ENCODE data around the gene ZNF608.
A peak's percentile ranks its signal among the peaks of the same experiment; 100 is the strongest.

ZNF608 gene

DNA sequence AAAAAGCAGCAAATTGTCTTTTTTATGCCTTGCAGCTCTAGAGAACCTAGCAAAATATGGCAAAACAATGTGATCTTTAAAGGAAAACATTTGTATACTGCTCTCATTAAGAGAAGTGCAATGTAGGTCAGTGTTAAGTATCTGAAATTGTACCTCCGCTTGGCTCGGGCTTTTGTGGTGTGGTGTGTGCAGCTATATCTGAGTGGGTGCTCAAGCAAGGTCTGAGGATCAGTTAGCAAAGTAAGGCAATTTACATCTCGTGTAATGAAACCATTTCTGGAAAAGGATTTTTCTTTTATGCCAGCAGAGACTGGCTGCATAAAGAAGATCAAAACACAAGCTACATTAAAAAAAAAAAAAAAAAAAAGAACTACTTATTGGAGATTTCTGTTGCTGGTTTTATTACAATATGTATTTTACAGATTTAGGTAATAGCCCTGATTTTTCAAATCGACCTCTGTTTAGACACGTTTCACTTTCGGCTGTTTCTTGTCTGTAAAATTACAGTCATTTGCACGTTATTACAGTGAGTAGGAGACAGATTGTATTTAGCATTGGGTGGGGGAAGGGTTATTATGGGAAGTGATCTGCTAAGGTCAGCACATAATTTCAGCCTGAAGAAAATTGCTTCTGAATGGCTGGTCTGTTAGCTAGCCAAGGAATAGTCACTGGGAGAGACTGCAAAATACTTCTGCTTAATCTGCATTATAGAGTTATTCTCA lies 7.9 kb upstream of the ZNF608 start:
- peak in 1 of 14 donors; percentile 5 for DNase-seq

DNA sequence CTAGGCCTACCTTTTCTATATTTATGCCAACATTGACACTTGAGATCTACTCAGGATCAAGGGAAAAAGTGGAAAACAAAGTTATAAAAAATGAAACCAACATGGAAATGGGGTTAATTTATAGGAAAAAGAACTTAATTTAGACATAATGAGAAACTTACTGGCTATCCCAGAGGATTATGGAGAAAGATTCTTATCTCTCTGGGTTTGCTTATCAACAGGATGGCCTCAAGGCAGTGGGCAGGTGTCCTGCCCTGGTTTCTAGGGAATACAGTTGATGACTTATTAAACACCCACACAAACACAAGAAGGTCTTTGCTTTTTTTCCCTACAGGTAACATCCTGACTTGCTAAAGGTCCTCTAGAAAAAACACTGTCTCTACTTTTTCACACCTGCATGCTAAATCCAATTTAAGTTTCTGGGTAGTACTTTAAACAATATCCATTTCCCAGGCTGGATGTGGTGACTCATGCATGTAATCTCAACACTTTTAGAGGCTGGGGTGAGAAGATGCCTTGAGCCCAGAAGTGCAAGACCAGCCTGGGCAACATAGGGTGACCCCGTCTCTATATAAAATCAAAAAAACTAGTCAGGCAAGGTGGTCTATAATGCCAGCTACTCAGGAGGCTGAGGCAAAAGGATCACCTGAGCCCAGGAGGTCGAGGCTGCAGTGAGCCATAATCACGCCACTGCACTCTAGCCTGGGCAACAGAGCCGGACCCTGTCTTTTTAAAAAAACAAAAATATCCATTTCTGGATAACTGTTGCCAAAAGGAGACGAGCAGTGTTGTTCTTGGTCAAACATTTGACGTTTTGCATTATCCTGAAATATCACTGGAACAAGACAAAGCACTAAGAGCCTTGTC lies 6.6 kb upstream of the ZNF608 start:
- no peak for DNase-seq

- no peak for DNase-seq
These were observed 4.6 kb upstream of the ZNF608 start for GRCh38 chr5:124751031-124751430.

- DNase-seq = peak in 12 of 14 donors; percentile 50 to 97 (median 81)
These were observed 2.5 kb upstream of the ZNF608 start for GRCh38 chr5:124748687-124749594.

DNA sequence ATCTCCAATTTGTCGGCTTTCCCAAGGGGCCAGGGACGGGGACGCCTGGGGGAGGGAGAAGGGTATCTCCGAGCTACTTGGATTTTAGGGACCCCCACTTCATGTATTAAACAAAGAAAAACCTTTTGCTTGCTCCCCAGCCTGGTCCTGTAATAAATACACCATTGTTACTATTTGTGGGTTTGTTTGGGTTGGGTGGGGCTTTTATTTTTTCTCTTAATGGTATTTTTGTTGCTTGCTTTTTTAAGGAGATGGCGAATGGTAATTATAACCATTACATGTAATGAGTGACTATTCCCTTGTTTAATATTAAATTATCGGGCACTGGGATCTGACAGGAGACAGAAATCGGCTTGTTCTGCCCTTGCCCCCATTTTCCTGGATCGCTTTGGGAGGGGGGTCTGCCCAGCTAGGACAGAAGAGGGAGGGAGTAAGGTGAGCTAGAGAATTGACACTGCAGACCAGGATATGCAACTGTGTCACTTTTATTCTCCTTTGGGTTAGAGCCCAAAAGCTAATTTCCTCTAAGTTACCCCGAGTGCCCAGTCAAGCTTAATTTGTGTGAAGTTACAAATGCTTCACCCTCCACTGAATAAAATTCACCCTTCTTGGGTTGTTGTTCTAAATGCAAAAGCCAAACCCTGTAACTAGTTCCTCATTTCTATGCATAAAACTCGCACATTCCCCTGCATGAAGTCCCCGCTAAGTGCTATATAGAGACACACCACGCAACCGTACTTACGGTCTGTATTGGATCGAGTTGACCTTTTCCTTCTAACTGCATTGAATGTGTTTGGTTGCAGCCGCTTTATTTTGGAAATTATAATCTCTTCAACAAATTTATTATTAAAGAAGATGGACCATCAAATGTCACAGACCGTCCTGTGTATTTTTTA lies 1.6 kb upstream of the ZNF608 start:
- DNase-seq = peak in 5 of 14 donors; percentile 36 to 74 (median 60)

GRCh38 chr5:124746916-124747790 lies 714 bp upstream of the ZNF608 start:
- DNase-seq = peak in 12 of 14 donors; percentile 47 to 90 (median 79)

DNA sequence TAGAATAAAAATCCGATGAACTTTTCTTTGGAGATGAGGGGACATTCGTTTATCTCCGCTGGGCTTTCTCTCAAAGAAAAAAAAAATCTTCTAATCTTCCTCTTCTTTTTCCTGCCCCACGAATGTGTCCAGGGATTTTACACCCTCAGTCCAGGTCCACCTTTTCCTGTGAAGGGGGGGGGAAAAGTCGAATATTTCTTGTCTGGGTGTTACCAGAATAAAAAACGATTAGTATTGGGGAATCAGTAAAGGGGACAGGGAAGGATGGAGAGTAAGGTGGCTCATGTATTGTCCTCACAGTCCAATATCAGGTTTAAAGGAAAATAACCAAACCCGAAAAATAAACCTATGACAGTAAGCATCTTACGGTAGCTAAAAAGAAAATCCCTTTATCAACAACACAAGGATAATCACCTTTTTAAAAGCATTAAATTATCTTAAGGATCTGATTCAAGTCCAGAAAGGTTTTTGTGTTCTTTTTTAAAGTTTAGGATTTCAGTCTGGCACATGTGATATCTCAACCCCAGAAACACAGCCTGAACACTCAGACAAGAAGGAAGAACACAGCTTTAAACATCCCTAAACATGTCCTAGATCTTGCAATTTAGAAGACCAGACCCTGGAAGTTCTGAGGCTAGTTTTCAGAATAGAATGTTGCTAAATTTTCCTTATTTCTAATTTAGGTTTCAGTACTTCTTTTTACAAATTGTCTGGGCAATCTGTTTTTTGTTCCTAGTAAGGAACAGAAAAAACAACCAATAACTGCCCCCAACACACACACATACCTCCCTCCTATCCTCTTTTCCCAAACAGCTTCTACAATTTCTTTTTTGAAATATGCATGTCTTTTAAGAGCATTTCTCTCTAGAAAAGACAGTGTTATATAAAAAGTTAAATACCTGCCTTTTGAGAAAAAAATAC lies 1.2 kb downstream of the ZNF608 start:
- DNase-seq = peak in 1 of 14 donors; percentile 62

- peak in 12 of 14 donors; percentile 32 to 84 (median 63) for DNase-seq
These were observed 2.1 kb downstream of the ZNF608 start for GRCh38 chr5:124744170-124744971.

- DNase-seq = peak in 3 of 14 donors; percentile 55 to 67 (median 60)
These were observed 2.8 kb downstream of the ZNF608 start for GRCh38 chr5:124743602-124744169.

DNA sequence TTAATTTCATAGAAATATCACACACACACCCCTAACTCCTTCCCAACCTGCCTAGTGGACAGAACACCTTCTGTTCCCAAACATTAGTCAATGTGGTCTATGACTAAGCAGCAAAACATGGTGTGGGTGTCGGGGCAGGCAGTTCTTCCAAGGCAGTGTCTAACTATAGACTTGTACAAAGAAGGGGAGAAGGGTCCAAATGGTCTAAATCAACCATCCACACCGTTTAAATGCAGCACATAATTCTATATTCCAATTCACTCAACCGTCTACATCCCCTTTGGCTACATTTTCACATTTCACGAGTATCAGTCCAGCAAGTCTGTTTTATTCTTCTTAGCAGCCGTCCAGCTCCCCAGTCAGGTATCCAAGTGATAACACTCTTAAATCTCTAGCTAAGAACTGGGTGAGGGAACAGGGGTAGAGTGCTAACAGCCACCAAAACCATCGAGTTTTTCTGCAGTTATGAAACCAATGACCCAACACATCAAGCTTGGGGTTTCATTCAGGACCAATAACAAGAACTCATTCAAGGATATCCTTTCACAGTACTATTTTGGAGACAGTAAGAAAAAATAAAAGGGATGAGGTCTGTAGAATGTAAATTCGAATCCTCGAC lies 3.3 kb downstream of the ZNF608 start:
- peak in 2 of 14 donors; percentile 50 to 59 for DNase-seq

DNA sequence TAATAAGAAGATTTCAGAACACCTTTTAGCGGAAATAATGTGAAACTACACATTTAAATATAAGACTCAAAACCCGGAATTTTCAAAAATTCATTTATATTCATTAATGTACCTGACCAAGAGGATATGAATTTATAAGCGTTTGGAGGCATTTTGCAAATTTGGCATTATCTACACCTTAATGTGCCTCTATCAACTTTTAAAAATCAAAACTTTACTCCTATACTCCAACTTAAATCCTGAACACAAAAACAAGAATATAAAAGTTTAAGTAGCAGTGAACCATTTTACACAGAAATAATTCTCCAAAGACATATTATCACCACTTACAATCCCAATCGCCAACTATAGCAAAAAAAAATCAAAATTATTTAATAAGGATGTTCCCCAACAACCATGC lies 3.9 kb downstream of the ZNF608 start:
- no peak for DNase-seq

DNA sequence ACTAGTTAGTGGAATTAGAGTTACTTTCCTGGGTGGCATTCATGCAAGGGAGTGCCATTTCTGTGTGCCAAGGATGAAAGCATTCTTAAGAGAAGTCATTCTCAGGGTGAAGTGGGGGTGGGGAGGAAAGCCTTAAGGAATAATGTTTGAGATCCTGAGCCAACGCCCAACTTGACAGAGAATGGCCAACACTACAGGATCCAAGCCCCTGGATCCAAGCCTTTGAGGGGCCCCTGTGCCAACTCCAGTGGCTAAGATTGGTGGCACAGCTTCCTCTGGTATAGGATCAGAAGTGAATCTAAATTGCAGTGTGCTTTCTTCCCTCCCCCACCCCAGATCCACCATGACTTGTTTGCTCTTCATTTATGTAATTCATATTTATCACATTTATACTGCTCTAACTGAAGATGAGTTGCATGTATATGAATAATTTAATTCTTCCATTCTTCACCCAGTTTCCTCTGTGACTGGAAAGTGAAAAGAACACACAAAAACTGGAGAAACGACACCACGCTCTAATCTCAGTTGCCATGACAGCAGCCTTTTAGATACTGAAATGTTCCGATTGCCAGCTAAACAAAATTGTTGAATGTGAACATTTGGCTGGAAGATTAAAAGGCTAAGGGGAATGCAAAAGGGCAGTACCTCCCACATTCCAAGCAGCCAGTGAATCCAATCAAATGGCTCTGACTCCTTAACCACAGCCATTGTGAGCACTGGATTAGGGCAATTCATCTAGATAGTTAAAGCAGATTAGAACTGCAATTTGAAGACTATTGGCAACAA lies 4.5 kb downstream of the ZNF608 start:
- peak in 4 of 14 donors; percentile 22 to 66 (median 33) for DNase-seq

DNA sequence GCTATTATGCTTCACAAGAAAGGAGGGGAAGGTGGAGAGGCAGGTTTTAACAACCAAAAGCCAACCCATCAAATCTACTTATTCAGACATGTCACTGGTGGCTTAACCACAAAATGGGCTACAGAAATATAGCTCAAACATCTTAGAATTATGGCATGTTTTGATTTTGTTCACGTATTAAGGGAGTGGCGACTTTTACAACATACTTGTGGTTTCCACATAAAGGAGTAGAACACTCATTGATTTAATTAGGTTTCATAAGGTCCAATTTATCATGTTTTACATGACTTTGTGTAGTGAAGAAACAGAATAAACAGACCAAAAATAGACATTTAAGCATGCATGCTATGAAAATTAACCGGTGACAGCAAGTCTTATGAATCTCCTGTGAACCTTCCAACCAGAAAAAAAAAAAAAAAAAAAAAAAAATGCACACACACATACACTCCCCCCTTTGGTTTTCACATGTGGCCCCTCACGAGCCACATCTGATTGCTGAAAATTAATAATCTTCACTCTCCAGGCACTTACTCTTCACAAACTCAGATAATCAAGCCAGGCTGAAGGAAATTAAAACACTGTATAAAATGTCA lies 5.4 kb downstream of the ZNF608 start:
- DNase-seq = peak in 1 of 14 donors; percentile 50

- DNase-seq = no peak
These were observed 6.4 kb downstream of the ZNF608 start for GRCh38 chr5:124740071-124740470.

GRCh38 chr5:124739634-124740025 lies 6.8 kb downstream of the ZNF608 start:
- no peak for DNase-seq

Data from C1 segment of cervical spinal cord (tissue), 14 donors.